ENCODE results near the gene UNKL. TPM values are rescaled to one million over a fixed set of nuclear protein-coding genes. Genes with fewer than 3 reads are reported as not detected.

The UNKL gene
- total and polyA plus RNA-seq, 2 of the 8 experiments (the other 6 are each of a cell fraction or from before 2014, with no cell fraction given), result 25.1 to 31.8 TPM

- no peaks in the 10 kb centered on the region for H3K27me3 ChIP-seq (replicated peaks in 1 of 4; ENCODE audit: control insufficient read depth in 3 of 4, extremely low read depth in 1 of 4, insufficient read depth in 3 of 4, low read length in 3 of 4)
- H2AK5ac ChIP-seq (ENCODE audit: low read depth, low read length), result no peak overlapping the region
- no peaks in the 10 kb centered on the region for H3K9me3 ChIP-seq (ENCODE audit: insufficient read depth in 2 of 2, low read depth in 1 of 2, low read length in 1 of 2)
- H3K27ac ChIP-seq (ENCODE audit: low read depth, low read length), result no peak overlapping the region
- peaks cover 5% of the 10 kb centered on the region; the same call in 1 of the 2 replicates for H3K79me1 ChIP-seq (ENCODE audit: low read depth, low read length)
- H4K91ac ChIP-seq (replicated peaks; ENCODE audit: insufficient read length, low read length), result no peak overlapping the region
- H3K79me2 ChIP-seq (ENCODE audit: control insufficient read depth in 1 of 2, insufficient read depth in 2 of 2, low read length in 2 of 2), result peaks cover 0 to 5% of the 10 kb centered on the region in 2 experiments; a peak in 1 of 4 replicates
- DNase-seq (ENCODE audit: low read depth in 1 of 2, low spot score in 2 of 2) (no peak), FAIRE-seq (no peak)
- no peak overlapping the region for H4K5ac ChIP-seq (ENCODE audit: insufficient read length, low read depth, low read length)
- no peak overlapping the region for H2BK120ac ChIP-seq (replicated peaks; ENCODE audit: low read depth, low read length)
- H3K4me1 ChIP-seq (replicated peaks in 1 of 4; ENCODE audit: control insufficient read depth in 3 of 4, insufficient read depth in 4 of 4, low read length in 3 of 4), result no peaks in the 10 kb centered on the region
- H3K56ac ChIP-seq (replicated peaks; ENCODE audit: insufficient read length, low read depth, low read length), result no peak overlapping the region
- no peaks in the 10 kb centered on the region for H3K23me2 ChIP-seq (ENCODE audit: low read depth, low read length)
- H3K4ac ChIP-seq (replicated peaks; ENCODE audit: insufficient read length, low read depth, low read length), result no peak overlapping the region
- WGBS, 2 experiments (ENCODE audit: extremely low coverage in 1 of 2, insufficient coverage in 1 of 2, insufficient read length in 1 of 2, insufficient replicate concordance in 2 of 2, low coverage in 1 of 2, low lambda C conversion rate in 2 of 2, missing lambda C conversion rate in 1 of 2), result 92% methylated on average over 22 of the region's 22 CpGs; no CpG with 5 or more reads in 1 of the 2 experiments
- H2AFZ ChIP-seq (ENCODE audit: low read length), result no peak overlapping the region
- no peak overlapping the region for H2BK20ac ChIP-seq (ENCODE audit: low read length)
- CTCF ChIA-PET (ENCODE audit: partially characterized antibody), result interaction anchor here (0.6 to 8.1 kb wide), 27 partner anchors 10 to 584 kb away, joined by 3 to 59 read pairs (median 5); partner anchors contain the start of gene CCDC154
- H2BK5ac ChIP-seq (ENCODE audit: low read depth, low read length), result no peak overlapping the region
- H3K36me3 ChIP-seq (ENCODE audit: control insufficient read depth in 2 of 4, insufficient read depth in 4 of 4, low read length in 3 of 4), result peaks cover 15 to 43% (median 23%) of the 10 kb centered on the region in 4 experiments
- no peak overlapping the region for H3K4me3 ChIP-seq (ENCODE audit: extremely low read depth in 1 of 4, insufficient read depth in 2 of 4, low read depth in 3 of 4, low read length in 4 of 4)
- H2BK15ac ChIP-seq (ENCODE audit: low read length), result no peak overlapping the region
- H3K18ac ChIP-seq (ENCODE audit: extremely low read depth, low read length), result no peak overlapping the region
- H4K20me1 ChIP-seq (replicated peaks in 1 of 2; ENCODE audit: control insufficient read depth in 1 of 2, insufficient read depth in 2 of 2, low read length in 2 of 2), result peaks cover 12 to 29% of the 10 kb centered on the region in 2 experiments
- no peak overlapping the region for H4K8ac ChIP-seq (ENCODE audit: extremely low read depth, insufficient read depth, low read length)
- no peak overlapping the region for H3K14ac ChIP-seq (ENCODE audit: insufficient read length)
- no peak overlapping the region for H3K9ac ChIP-seq (replicated peaks in 1 of 4; ENCODE audit: extremely low read depth in 1 of 4, low read depth in 3 of 4, low read length in 3 of 4)
- no peak overlapping the region for H3K23ac ChIP-seq (ENCODE audit: insufficient read length)
- POLR2A ChIA-PET (ENCODE audit: partially characterized antibody), result interaction anchor here (0.8 to 6.6 kb wide), 7 partner anchors 11 to 50 kb away, joined by 3 to 44 read pairs (median 6); no protein-coding TSS in a partner anchor
- no peak overlapping the region for H2BK12ac ChIP-seq (ENCODE audit: low read depth, low read length)
- H3K4me2 ChIP-seq (ENCODE audit: insufficient read depth in 1 of 2, low read depth in 2 of 2, low read length in 2 of 2), result no peak overlapping the region
- TF ChIP-seq NRF1 (IDR thresholded peaks at IDR 0.05; ENCODE audit: low read depth, low read length) (no peak), CREB1 (IDR thresholded peaks at IDR 0.05) (no peak), SIX5 (IDR thresholded peaks at IDR 0.05; ENCODE audit: low read depth, low read length) (no peak), CTCF (IDR thresholded peaks at IDR 0.05; ENCODE audit: control extremely low read depth in 1 of 3, insufficient read depth in 1 of 3, low read depth in 1 of 3, low read length in 3 of 3) (no peak), SRF (IDR thresholded peaks at IDR 0.05; ENCODE audit: low read depth, low read length) (no peak), RBBP5 (IDR thresholded peaks at IDR 0.05; ENCODE audit: borderline replicate concordance, low read depth, low read length) (no peak), TAF7 (optimal IDR thresholded peaks at IDR 0.05; ENCODE audit: borderline replicate concordance, low read depth, low read length) (no peak), NANOG (IDR thresholded peaks at IDR 0.05; ENCODE audit: insufficient read depth, low read depth, low read length, poor library complexity, severe bottlenecking) (no peak), BRCA1 (IDR thresholded peaks at IDR 0.05; ENCODE audit: low read depth, low read length) (no peak), MAFK (IDR thresholded peaks at IDR 0.05; ENCODE audit: low read depth, low read length) (no peak), EP300 (IDR thresholded peaks at IDR 0.05; ENCODE audit: borderline replicate concordance in 1 of 2, low read depth in 2 of 2, low read length in 2 of 2) (no peak), SP2 (IDR thresholded peaks at IDR 0.05; ENCODE audit: low read length) (no peak)
Observed at GRCh38 chr16:1364510-1364909, 50.0 kb downstream of the UNKL start.
